Cardiac fibroblast (primary cell): Measurements from ENCODE around the gene PITX1.

Experiments used
- DNase-seq, 2 donors: peaks; one replicate each; pipeline versions ENCODE4 v3.0.0 to v3.0.0-alpha.2; 2010; ENCODE audit warnings: low read depth in 2 of 2
- H3K4me3 ChIP-seq, 2 donors: replicated peaks in 1 of 2; 1 replicate in 1 of 2; 2 replicates in 1 of 2; pipeline ENCODE4 v1.5.1; 2011; ENCODE audit warnings: low read depth in 2 of 2, low read length in 2 of 2, mild to moderate bottlenecking in 2 of 2, moderate library complexity in 1 of 2
- CTCF ChIP-seq: IDR thresholded peaks from one replicate; pipeline ENCODE4 v1.5.1; 2011; ENCODE audit warnings: low read depth, mild to moderate bottlenecking, low read length, inconsistent platforms

PITX1 gene

GRCh38 chr5:135034963-135035677, 1.1 kb upstream of the PITX1 start:
- no peak for TF ChIP-seq CTCF
- H3K4me3 ChIP-seq = no peak overlapping the region
- no peak for DNase-seq

GRCh38 chr5:135034236-135034962, 371 bp upstream of the PITX1 start:
- no peak for TF ChIP-seq CTCF
- DNase-seq = peak in 1 of 2 donors; percentile 12

GRCh38 chr5:135032999-135033861, 798 bp downstream of the PITX1 start:
- DNase-seq = peak; percentile 28 to 30
- H3K4me3 ChIP-seq = peak overlapping the region; percentile 18 to 25
- no peak for TF ChIP-seq CTCF

More at GRCh38 chr5:135034236-135034962, 371 bp upstream of the PITX1 start:
- no peak overlapping the region for H3K4me3 ChIP-seq

- H3K4me3 ChIP-seq = no peak overlapping the region
- no peak for TF ChIP-seq CTCF
Measured at GRCh38 chr5:135032695-135032998, 1.4 kb downstream of the PITX1 start.

GRCh38 chr5:135031813-135032694, 2.0 kb downstream of the PITX1 start:
- no peak for TF ChIP-seq CTCF
- peak in 1 of 2 donors; percentile 11 for DNase-seq
- H3K4me3 ChIP-seq = no peak overlapping the region

More at GRCh38 chr5:135032695-135032998, 1.4 kb downstream of the PITX1 start:
- peak in 1 of 2 donors; percentile 10 for DNase-seq
